Dermis microvascular lymphatic vessel endothelial cell (primary cell): ENCODE results near the gene SRMS. TPM values are rescaled to one million over a fixed set of nuclear protein-coding genes. Genes with fewer than 3 reads are reported as not detected.

Source experiments
- DNase-seq, 2 donors: peaks; one replicate each; pipeline versions ENCODE4 v3.0.0 to v3.0.0-alpha.2; 2010; ENCODE audit warnings: low read depth in 2 of 2
- total RNA-seq: library from RNA; depleted of rRNA; stranded (reverse); fragments of >200 nt; gene quantifications from 2 replicates; pipeline ENCODE4 v1.2.1, GENCODE V29; 2014

The SRMS gene
- total RNA-seq, 1 donor from 2014 or later = not detected

GRCh38 chr20:63492518-63492917, 55.0 kb downstream of the SRMS start:
- no peak for DNase-seq

GRCh38 chr20:63491635-63492230, 55.8 kb downstream of the SRMS start:
- DNase-seq = no peak

- no peak for DNase-seq
Observed at GRCh38 chr20:63491078-63491477, 56.5 kb downstream of the SRMS start.

Other genes with a start within 250 kb of the SRMS start
- gene CHRNA4, start 186.4 kb downstream of the SRMS start, total RNA-seq = 0.13 TPM in 2 replicates
- gene KCNQ2, start 75.1 kb downstream of the SRMS start, total RNA-seq = not detected in 2 replicates
- 9.2 and 22.0 TPM in 2 replicates for gene EEF1A2, start 48.7 kb downstream of the SRMS start, total RNA-seq
- gene PPDPF, start 27.0 kb downstream of the SRMS start, total RNA-seq = 16.3 and 36.2 TPM in 2 replicates
- gene PTK6, start 10.4 kb downstream of the SRMS start, total RNA-seq = under 0.01 TPM in 2 replicates
- 1.1 and 1.3 TPM in 2 replicates for gene FNDC11, start 6.4 kb upstream of the SRMS start, total RNA-seq
- gene HELZ2, start 26.5 kb upstream of the SRMS start, total RNA-seq = 25.7 and 30.1 TPM in 2 replicates
- 6.3 and 9.4 TPM in 2 replicates for gene GMEB2, start 79.4 kb upstream of the SRMS start, total RNA-seq
- 0.38 and 0.51 TPM in 2 replicates for gene STMN3, start 105.7 kb upstream of the SRMS start, total RNA-seq
- 6.0 and 6.1 TPM in 2 replicates for gene RTEL1, start 110.6 kb upstream of the SRMS start, total RNA-seq
- gene TNFRSF6B, start 148.9 kb upstream of the SRMS start, total RNA-seq = 3.9 and 15.4 TPM in 2 replicates
- gene ARFRP1, start 160.2 kb upstream of the SRMS start, total RNA-seq = 22.5 and 38.1 TPM in 2 replicates
- gene ZGPAT, start 160.3 kb upstream of the SRMS start, total RNA-seq = 10.1 and 13.8 TPM in 2 replicates
- gene LIME1, start 188.9 kb upstream of the SRMS start, total RNA-seq = 0.90 and 1.5 TPM in 2 replicates
- 5.9 and 9.2 TPM in 2 replicates for gene SLC2A4RG, start 192.0 kb upstream of the SRMS start, total RNA-seq